MM.1S (cell line): ENCODE results near the gene KIAA1755.
"Not testable (repeated sequence)": the region's sequence is repeated elsewhere in the genome, so short reads cannot be mapped to it uniquely, and the experiment has no call there.

ENCODE experiments used
- CTCF ChIP-seq: fragments of 300-600 bp; sonication (generic); IDR thresholded peaks from 2 replicates; pipeline ENCODE4 v1.5.1; 2016; ENCODE audit warnings: antibody characterized with exemption, low read length, mixed read lengths
- EZH2 ChIP-seq: fragments of 300-600 bp; sonication (generic); optimal IDR thresholded peaks from 2 replicates; pipeline ENCODE3; 2017; ENCODE audit warnings: low read depth, mild to moderate bottlenecking, antibody characterized with exemption, low read length, mixed read lengths
- EZH2phosphoT487 ChIP-seq: fragments of 300-600 bp; sonication (generic); IDR thresholded peaks from 2 replicates; pipeline ENCODE4 v1.6.1; 2018; ENCODE audit warnings: antibody characterized with exemption, low read length

DNA sequence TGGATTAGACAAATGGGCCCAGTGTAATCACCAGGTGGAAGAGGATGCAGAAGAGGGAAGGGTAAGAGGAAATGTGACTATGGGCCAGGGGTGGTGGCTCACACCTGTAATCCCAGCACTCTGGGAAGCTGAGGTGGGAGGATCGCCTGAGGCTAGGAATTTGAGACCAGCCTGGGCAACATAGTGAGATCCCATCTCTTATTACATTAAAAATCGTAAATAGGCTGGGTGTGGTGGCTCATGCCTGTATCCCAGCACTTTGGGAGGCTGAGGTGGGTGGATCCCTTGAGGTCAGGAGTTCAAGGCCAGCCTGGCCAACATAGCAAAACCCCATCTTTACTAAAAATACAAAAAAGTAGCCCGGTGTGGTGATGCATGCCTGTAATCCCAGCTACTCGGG lies 12.8 kb downstream of the KIAA1755 start:
- not testable (repeated sequence) for TF ChIP-seq CTCF, EZH2phosphoT487, EZH2
